Brain pericyte (primary cell): ENCODE measurements around the gene LIG3.
"Not testable (repeated sequence)": the region's sequence is repeated elsewhere in the genome, so short reads cannot be mapped to it uniquely, and the experiment has no call there.

Experiments used
- DNase-seq: peaks from one replicate; pipeline ENCODE4 v3.0.0-alpha.2; 2012; ENCODE audit warnings: low read depth, low spot score

Gene LIG3

DNA sequence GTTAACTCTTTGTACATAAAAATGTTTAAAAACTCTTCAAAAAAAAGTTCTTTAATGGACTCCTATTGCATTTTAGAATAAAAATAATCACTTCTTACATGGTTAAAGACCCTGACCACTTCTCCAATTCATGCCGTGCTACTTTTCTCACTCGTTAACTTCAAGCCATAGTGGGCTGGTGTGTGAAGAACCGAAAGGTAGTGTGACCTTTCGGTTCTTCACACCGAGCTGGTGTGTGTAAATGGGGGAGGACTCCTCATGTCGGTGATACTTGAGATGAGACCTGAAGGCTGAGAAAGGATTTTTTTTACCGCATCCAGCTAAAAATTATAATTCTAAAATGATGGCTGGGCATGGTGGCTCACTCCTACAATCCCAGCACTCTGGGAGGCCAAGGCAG, 61.1 kb downstream of the LIG3 start:
- DNase-seq = no peak

DNA sequence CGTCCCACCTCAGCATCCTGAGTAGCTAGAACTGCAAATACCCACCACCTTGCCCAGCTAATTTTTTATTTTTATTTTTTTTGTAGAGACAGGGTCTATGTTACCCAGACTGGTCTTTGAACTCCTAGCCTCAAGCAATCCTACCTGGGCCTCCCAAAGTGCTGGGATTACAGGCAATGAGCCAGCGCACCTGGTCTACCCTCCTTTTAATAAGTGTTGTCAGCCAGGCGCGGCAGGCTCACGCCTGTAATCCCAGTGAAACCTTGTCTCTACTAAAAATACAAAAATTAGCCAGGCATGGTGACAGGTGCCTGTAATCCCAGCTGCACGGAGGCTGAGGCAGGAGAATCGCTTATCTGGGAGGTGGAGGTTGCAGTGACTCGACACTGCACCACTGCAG, 63.9 kb downstream of the LIG3 start:
- DNase-seq = no peak

DNA sequence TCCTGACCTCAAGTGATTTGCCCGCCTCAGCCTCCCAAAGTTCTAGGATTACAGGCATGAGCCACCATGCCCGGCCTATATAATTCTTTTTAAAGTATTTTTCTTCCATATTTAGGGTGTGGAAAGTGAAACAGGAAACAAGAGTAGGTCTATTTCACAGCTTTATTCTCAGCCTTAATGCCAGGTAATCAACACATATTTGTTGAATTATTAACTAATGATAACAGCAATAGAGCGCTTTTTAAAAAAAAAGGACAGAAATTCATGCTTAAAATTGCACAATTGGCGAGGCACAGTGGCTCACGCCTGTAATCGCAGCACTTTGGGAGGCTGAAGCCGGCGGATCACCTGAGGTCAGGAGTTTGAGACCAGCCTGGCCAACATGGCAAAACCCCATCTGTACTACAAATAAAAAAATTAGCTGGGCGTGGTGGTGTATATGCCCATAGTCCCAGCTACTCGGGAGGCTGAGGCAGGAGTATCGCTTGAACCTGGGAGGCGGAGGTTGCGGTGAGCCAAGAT, 65.2 kb downstream of the LIG3 start:
- not testable (repeated sequence) for DNase-seq

DNA sequence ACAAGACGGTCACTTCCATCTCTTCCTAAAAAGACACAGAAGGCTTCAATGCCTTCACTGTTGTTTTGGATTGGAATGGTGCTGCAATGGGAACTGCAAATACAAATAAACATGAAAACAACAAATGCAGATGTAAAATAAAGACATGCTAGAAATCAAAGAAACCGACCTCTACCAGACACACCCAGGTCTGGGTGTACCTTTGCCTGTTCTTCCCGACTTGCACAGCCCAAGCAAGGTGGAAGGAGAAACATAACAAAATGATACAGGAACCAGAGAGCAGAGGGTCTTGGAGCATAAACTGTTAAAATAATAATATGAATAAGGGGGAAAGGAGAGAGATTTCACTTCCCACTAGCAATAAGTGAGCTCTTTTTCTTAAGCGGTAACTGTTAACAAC, 65.9 kb downstream of the LIG3 start:
- no peak for DNase-seq

DNA sequence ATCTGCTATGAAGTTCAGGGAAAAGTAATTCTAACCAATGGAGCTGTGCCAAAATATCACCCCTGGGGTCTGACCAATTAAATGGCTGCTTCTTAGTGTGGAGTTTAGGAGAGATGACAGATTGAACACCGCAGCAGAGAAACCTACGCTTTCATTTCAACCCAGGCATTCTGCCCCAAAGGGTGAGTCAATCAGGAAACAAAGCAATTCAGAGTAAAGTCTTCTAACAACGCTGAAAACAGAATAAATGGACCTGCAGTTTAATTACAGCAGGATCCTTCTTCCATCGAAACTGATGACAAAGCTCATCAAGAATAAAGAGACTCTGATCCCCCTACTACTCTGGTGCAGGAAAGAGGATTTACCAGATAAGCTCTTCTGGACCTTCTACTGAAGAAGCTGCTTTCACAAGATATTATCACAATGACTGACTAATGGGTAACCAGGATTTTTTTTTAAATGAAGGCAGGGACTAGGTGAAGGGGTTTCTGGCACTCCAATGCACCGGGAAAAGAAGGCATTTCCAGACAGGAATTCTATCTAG, 66.5 kb downstream of the LIG3 start:
- DNase-seq = no peak

DNA sequence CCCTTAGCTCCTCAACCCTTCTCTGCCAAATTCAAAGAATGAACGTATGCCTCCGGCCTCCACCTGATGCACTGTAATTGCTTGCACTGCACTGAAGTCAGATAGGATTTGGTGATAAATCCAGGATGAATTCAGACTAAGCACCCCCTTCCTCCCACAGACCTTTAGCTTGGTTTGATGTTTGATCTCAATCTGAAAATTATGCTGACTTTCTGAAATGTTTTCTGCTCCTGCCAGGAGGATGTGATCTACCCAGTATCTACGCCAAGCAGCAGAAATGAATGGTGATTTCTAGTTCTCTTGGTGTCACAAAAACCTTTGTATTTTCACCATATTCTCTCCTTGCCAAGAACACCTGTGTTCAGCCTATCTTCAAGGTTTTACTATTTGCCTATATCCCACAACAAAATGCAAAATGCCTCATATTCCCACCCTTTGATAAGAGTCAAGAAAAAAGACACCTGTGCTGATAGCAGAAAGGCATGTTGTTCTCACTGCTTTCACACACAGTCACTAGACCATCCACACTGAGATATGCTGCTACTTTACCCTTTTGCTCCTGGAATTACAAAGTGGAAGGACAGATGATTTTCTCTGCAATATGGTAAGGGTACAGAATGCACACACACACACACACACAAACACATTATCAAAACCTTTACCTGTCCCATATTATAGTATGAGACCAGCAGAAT, 68.5 kb downstream of the LIG3 start:
- no peak for DNase-seq

DNA sequence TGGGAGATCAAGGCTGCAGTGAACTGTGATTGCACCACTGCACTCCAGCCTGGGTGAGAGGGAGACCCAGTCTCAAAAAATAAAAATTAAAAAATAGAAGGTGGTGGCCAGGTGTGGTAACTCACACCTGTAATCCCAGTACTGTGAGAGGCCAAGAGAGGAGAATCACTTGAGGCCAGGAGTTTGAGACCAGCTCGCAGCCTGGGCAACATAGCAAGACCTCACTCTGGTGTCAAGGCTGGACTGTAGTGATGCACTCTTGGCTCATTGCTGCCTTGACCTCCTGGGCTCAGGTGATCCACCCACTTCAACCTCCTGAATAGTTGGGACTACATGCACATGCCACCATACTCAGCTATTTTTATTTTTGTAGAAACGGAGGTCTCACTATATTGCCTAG, 69.9 kb downstream of the LIG3 start:
- DNase-seq = no peak

DNA sequence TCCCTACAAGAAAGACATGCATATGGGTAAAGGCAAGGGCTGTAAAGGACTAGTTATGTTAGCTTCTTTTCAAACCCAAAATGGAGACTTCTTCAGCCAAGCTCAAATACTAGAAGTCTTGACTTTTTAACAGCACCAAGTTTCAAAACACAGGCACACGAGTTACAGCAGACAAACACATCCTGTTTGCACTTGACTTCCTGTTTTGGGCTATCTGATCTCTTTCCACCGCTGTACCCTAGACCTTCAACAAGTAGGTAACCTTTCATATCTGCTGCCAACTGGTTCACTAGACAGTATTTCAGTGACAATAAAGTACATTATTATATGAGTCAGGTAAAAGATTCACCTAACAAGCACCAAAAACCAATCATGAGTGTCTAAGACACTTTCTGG, 70.9 kb downstream of the LIG3 start:
- no peak for DNase-seq

DNA sequence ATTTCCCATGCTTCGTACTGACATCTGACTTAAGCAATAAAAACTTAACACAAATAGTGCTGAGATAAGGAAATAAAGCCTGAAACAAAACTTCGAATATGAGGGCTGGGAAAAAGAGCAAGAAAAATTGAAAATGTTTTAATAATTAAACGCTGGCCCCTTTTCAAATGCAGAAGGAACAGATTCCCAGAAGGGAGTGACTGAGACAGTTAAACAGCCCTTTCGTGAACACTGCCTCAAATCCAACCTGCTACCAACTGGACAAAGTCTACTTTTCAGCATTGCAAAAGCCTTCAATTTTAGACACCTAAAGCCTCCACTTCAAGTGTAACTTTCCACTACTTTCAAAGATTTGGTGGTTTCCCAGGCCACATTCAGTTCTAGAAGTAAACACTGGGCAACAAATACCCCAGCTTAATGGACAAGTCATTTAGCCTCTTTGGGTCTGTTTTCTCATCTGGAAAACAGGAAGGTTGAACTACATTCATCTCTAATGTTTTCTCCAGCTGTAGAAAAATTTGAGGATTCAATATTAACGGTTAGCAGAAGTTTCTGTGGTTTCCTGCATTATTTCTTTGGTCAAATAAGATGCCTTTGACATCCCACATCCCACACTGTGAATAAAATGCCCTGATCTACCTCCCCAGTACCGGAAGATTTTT, 71.4 kb downstream of the LIG3 start:
- no peak for DNase-seq

DNA sequence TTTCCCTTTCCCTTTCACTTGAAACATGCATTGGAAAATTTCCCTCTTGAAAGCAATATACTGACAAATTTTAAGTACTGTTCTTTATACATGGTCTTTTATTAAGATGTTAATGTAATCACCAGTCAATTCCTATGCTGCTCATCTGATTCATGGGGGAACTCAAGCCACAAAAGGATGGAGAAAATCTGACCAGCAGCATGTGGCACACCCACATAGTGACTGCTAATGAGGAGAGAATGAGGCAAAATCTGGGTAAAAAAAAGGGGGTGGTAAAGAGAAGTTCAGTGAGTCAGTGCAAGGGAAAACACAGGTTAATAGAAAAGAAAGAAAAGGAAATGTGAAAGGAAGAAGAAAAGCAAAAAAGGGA, 71.9 kb downstream of the LIG3 start:
- DNase-seq = no peak

DNA sequence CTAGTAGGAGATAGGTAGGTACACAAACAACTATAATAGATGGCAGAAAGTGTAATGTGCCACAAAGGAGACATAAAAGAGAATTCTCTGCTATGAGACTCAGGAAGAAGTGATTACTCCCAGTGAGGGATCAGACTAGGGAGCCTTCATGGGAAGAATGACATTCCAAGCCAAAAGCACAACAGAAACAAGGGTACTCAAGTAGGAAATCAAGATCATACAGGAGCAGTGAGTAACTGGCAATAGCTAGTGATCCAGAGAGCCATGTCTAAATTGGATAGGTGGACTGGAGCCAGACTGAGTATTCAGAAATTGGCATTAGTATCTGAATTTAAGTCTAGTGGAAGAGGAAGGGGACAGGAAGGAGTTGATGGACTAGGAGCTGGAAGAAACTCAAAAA, 72.5 kb downstream of the LIG3 start:
- DNase-seq = no peak

DNA sequence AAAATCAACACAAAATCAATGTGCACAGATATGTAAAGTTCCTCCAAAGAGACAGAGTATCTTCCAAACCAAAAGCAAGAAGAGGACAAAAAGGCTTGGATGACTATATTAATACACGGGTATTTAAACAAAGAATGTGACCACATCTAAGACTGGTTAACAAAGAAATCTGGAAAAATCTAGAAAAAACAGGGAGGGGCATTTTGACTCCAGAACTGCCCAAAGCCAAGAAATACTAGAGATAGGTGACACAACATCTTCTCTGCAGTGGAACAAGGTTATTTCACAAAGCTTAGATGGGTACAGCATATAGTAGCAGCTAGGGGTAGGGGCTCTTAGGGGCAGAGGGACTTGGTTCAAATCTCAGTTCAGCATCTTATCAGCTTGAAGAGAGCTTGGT, 72.9 kb downstream of the LIG3 start:
- no peak for DNase-seq

DNA sequence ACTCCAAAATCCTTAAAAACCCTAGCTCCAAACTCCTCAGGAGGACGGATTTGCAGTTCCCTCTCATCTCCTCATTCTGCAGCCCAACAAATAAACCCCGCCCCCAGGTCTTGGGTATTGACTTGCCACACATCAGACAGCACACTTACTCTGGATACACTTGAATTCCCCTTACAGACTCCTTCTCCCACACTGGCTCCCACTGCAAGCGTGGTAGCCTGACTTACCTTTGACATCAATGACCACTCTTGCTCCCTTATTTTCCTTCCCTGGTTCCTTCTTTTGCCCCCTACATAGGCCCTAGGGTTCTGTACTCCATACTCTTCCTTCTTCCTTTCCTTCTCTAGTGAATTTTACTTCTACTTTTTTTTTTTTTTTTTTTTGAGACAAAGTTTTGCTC, 75.7 kb downstream of the LIG3 start:
- DNase-seq = no peak

DNA sequence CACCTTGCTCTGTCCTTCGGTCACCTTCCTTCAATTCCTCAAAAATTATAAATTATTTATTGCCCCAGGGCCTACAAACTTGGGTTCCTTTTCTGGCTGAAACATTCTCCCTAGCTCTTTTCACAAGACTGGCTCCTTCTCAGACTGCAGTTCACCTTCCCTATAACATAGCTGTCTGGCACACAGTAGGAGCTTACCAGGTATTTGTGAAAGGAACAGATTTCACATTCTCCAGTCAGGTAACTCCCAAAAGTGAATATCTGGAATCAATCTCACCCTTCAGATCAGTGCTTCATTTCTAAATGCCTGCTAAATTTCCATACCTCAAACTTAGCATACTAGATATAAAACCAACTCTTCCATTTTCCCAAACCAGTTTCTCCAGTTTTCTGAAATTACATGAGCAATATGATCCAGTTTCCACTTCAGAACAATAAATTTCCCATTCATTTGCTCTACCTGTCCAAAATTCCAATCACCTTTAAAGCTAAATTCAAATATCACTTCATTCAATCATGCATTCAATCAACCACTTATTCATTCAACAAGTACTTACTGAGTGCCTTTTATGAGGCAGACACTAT, 77.1 kb downstream of the LIG3 start:
- DNase-seq = no peak
